ENCODE data around the gene C2orf76.
"Not testable (repeated sequence)": the region's sequence is repeated elsewhere in the genome, so short reads cannot be mapped to it uniquely, and the experiment has no call there.

C2orf76 gene

DNA sequence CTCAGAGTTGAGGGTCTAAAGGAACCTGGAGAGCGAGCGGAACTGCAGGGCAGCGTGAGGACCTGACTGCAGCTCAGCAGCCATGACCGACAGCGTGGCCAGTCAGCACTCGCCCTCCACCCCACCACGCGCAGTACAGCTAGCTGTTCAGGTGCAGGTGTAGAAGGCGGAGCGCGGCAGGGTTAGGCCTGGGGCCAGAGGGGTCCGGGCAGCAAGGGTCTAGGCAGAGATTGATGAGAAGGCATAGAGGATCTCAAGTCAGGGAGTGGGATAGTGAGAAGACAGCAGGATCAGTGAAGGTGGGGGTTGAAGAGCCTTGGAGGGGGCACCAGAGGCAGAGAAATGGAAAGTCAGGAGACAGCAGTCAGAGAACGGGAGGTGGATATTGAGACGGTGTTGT lies 72.0 kb downstream of the C2orf76 start:
- no peak for DNase-seq (ENCODE audit: low spot score)

DNA sequence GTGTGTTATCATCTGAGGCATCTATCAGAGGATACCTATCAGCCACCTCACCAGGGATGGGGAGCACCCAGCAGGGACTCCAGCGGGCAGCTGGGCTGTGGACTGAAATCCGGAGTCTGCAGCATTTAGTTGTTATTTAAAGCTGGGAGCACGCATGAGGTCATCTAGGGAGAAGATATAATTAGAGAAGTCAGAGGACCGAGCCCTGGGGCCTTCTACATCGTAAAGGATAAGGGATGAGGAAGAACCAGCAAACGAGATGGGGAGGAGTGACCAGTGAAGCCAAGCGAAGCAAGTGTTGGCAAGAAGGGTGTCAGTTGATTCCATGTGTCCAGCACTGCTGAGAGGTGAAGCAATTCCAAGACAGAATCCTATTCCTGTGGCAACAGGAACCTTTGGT lies 72.7 kb downstream of the C2orf76 start:
- no peak for DNase-seq (ENCODE audit: low spot score)

DNA sequence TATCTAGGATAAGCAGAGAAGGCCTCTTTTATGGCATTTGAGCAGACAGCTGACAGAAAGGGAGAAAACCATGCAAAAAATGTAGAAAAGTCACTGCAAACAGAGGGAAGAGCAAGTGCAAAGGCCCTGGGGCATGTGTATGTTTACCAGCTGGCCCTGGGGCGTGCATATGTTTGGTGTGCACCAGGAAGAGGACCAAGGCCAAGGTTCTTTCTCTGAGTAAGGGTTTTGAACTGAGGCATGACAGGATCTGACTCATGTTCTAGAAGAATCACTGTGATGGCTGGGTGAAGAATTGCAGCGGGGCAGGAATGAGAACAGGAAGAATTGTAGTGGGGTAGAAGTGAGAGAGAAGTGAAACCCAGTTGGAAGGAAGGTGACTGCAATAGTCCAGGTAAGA lies 73.4 kb downstream of the C2orf76 start:
- no peak for DNase-seq (ENCODE audit: low spot score)

DNA sequence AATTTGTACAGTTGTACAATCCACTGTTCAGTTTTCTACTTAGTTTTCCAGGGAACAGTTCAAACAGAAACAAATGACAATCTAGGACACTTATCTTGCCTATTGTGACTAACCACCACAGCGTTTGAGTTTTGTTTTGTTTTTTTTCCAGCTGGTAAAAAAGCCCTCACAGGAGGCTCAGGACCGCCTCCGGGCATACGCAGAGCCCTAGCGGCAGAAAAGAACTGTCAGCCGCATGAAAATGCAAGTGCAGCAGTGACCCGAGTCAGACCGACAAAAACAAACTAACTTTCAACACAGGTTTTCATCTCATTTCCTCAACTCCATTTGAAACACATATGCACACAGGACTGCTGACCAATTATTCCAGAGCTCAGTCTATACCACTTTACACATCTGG lies 74.4 kb downstream of the C2orf76 start:
- DNase-seq (ENCODE audit: low spot score), result no peak

DNA sequence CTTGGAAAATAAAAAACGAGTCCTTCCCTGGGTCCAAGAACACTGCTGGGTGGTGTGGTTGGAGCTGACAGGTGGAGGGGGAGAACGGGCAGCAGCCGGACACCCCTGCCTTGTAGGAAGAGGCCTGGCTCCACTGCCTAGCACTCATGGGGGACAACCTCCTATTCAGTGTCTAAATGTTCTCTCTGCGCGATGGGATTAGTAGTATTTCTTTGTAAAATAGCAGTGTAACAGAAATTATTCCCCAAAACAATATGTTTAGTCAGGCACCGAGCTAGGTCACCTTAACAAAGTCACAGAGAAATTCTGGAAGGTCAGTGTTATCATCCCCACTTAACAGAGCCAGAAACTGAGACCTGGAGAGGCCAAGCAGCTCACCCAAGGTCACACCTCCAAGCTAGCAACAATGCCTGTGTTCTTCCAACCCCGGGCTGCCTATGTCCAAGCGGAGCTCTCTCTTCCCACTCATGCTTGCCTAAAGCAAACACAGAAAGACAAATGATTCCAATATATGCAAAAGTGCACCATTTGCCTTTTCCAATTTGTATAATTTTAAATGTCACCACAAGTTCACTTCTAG lies 75.0 kb downstream of the C2orf76 start:
- no peak for DNase-seq (ENCODE audit: low spot score)

DNA sequence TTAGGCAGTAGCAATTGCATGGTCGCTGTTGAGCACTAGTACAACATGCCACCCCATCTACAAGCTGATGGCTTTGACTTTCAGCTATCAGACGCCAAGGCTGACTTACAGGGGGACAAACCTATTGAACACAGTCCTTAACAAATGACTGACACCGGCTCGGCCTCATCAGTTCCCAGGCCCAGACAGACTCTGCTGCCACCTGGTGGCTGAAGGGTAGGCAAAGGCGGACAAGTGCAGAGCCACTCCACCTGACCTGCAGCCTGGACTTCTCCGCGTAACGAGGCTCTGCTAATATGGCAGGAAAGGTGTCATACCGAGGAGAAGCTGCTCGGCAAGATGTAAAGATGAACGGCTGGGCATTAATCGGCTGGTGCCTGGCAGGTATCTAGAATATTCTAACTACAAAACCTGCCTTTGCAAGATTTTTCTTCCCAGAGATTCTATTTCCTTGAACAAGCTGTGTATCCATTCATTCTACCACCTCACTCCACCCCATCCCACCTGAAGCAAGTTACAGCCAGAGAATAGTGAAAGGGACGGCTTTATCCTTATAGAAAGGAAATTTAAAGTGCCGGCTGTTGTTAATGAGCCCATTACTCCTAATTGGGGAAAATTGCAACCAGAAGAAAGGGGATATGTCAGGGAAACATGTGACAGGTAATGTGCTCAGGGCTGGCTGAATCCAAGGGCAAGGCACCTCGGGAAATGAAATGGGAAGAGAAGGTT lies 75.6 kb downstream of the C2orf76 start:
- DNase-seq (ENCODE audit: low spot score), result peak; percentile 91

DNA sequence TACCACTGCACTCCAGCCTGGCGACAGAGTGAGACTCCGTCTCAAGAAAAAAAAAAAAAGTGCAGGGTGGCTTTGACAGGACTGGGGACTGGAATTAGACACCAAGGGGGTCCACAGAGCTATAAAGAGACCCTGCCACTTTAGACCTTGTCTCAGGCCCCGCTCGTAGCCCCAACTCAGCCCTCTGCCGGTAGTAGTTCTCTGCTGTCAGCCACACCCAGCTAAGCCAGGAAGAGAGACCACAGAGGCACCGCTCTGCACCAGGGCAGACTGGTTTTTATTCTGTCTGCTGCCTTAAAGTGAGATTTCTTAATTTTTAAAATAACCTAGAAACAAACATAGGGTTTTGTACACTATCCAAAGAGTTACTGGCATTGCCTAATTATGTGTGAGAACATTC lies 77.0 kb downstream of the C2orf76 start:
- DNase-seq (ENCODE audit: low spot score), result no peak

DNA sequence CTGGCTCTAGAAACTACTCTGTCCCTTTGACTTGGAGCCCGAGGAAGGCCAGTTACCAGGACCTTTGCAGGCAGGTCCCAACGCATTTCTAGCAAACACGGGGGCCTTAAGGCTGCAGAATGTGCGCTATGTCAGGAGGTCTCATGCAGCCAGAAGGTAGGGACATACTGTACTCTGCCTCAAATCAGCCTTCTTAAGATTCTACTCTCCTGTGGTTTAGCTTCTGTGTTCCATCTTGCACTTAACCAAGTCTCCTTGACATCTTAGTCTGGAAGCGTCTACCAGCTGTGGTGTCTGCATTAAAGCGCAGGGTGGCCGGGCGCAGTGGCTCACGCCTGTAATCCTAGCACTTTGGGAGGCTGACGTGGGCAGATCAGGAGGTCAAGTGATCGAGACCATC lies 77.5 kb downstream of the C2orf76 start:
- DNase-seq (ENCODE audit: low spot score), result no peak

DNA sequence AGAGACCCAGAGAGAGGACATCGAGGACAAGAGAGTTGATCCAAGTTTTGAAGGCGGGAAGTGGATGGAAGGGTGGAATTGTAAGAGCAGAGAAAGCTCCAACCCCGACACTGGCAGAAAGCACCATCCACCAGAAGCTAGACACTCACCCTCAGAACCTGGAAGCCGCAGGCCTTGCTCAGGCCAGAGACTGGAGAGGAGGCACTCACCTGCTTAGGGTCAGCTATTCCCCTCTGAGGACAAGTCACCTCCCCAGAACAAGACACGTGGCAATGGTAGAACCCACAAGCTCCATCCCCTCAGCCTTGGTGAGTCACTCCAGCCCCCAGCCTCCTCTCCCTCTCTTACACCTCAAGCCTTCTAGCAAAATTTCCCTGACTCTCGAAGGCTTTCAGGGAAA lies 78.1 kb downstream of the C2orf76 start:
- DNase-seq (ENCODE audit: low spot score), result no peak

DNA sequence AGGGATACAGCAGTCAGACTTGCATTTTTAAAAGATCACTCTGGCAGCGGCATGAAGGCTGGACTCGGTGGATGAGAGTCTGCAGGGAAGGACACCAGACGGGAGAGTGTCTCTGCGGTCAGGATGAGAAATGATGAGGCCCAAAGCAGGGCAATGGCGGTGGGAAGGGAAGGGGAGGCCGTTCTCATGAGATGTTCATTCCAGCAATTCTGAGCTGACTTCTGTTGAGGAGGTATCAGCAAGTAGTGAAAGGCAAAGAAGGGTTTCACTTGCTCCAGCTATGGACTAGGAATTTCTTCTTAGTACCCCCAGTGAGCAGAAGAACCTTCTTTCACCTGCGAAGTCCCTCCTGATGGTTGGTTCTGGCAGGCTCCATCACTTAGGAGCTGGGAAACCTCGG lies 80.0 kb downstream of the C2orf76 start:
- DNase-seq (ENCODE audit: low spot score), result no peak

DNA sequence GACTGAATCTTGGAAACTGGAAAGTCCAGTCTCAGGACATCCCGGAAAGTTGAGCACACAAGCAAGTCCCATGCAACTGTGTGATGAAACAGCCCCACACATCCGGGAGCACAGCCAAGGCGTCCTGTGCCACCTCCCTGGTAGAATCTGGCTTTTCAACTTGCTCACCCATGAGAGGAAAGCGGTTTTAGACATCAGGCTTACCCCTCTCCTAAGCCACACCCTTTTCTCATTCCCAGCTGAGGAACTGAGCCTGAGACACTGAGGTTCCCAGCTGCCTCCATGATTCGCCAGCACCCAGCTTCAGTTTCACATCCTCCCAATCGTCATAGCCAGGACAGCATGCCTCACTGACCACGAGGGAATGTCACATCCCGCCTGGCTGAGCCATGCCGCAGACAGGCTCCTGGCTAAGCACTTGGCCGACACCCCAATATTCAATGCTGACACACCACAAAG lies 82.7 kb downstream of the C2orf76 start:
- DNase-seq (ENCODE audit: low spot score), result no peak

DNA sequence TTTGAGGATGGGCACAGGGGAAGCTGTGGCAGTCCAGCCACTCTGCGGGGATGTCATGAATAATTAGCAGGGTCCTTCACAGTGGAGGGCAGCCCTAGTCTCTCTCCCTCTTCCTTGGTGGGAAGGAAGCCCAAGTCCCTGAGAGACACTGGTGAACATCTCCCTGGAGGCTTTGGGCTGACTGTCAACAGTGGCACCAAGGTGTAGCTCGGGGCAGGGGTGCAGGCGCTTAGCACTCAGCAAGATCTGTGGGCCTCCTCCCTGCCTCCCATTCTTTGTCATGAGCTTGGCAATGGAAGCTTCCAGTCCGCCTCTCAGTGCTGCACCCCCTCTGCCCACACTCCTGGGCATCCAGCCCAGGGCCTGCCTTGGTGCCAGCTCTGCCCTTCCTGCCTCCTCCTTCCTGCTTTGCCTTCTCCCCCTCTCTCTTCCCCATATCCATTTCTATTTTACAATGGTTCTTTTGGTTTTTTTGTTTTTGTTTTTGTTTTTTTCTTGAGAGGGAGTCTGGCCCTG lies 83.6 kb downstream of the C2orf76 start:
- no peak for DNase-seq (ENCODE audit: low spot score)

DNA sequence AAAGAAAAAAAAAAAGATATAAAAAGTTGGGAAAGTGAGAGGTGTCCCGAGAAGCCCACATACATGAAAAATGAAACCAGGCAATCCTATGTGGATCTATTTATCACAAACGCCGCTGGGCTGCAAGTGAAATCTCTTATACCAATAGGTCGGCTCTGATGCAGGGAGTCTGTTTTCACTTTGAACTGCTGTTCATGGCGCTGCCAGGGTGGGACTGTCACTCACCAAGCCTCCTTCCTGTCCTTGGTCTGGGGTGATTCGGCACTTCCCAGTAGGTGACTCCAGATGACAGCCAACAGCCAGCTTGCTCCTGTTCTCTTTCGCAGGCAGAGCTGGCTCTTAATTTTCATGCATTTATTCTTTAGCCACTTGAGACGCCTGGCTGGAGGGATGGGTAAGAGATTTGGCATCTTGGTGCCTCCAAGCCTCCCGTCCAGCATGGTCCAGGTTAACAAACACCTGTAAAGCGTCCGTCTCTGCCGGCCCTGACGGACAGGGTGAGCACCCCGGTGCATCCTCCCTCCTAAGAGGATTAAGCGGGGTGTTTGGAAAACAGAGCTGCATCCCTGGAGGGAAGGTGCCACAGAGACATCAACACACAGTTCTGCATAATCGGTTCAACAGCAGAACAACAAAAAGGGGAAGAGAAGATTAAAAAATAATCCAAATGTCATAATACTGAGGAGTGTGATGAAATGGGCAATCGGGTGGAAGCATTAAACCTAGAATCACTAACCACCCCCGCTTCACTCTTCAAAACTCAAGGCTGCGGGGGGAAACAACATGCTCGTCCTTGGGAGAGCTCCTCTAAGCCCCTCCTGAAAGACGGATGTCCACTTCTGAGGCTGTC lies 84.3 kb downstream of the C2orf76 start:
- no peak for DNase-seq (ENCODE audit: low spot score)

DNA sequence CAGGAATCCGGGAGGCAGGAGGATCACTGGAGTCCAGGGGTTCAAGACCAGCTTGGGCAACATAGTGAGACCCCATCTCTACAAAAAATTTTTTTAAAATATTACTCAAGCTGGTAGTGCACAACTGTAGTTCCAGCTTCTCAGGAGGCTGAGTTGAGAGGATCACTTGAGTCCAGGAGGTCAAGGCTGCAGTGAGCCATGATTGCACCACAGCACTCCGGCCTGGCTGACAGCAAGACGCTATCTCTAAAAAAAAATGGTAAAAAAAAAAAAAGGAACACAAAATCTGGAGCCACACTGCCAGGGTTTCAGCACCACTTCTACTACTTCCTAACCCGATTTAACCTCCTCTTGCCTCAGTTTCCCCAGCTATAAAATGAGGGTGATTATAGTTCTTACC lies 86.0 kb downstream of the C2orf76 start:
- DNase-seq (ENCODE audit: low spot score), result no peak

DNA sequence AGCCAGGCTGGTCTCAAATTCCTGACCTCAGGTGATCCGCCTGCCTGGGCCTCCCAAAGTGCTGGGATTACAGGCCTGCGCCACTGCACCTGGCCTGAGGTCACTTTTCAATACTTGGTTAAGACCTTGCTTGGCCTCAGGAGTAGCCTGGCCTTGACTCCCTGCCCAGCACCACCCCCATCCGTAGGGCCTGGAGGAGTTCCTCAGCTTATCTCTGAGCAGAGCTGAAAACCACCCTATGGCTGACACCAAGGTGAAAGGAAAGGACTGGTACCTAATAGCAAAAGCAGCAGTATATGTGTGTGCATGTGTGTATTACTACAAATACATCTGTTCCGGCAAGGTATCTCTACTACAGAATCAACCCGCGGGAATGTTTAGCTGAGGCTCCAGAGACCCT lies 87.0 kb downstream of the C2orf76 start:
- no peak for DNase-seq (ENCODE audit: low spot score)

DNA sequence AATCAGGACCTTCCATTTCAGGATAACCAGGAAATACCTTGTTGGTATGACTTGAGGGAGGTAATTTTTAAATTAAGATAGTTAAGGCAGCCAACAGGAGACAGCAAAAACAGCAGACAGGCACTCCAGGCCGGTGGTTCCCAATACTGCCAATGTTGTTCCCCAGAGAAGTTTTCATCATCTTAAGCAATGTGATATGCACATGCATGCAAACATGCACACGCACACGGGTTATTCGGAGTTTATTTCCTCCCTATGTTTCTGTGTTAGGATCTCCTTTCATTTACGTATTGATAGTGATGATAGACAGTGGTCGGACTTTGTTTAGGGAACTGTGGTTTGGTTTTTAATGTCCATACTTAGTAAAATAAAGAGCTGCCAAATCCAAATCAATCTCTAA lies 87.7 kb downstream of the C2orf76 start:
- no peak for DNase-seq (ENCODE audit: low spot score)

DNA sequence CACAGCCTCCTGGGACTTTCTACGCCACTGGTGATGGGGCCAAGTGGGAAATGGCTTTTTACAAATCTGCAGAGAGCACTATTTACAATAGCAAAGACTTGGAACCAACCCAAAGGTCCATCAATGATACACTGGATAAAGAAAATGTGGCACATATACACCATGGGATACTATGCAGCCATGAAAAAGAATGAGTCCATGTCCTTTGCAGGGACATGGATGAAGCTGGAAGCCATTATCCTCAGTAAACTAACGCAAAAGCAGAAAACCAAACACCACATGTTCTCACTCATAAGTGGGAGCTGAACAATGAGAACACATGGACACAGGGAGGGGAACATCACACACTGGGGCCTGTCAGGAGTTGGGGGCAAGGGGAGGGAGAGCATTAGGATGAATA lies 88.2 kb downstream of the C2orf76 start:
- DNase-seq (ENCODE audit: low spot score), result not testable (repeated sequence)

DNA sequence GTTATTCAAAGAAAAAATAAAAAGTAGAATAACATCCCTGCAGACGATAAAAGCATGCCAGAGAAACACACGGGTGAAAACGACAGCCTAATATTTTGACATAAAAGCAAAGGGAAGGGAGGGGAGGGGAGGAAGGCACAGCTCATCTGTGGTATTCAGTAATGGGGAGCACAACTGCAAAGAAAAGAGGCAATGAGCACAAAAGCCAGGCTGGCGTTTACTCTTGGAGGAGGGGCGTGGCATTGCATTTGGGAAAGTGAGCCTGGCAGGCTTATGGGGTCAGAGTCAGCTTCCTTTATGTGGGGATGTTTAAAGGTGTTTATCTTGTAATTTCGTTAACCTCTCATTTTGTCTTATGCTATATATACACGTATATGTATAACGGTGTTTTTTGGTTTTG lies 89.8 kb downstream of the C2orf76 start:
- no peak for DNase-seq (ENCODE audit: low spot score)

DNA sequence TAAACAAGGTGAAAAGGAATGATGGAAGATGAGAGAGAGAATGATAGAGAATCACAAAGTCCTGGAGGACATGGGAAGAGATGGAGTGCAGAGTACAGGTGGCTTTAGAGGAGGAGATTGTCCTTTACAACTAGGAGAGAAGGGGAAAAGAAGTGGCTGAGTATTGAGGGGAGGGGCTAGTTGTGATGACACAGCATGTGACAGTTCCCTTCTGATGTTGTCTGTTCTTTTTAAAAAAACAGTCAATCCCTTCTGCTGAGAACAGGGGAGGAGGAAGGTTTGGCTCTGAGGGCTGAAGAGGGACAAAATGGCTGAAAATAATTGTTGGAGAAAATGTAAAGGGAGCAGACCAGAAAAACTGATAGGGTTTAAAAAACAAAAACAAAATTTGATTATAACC lies 99.0 kb downstream of the C2orf76 start:
- DNase-seq (ENCODE audit: low spot score), result no peak

DNA sequence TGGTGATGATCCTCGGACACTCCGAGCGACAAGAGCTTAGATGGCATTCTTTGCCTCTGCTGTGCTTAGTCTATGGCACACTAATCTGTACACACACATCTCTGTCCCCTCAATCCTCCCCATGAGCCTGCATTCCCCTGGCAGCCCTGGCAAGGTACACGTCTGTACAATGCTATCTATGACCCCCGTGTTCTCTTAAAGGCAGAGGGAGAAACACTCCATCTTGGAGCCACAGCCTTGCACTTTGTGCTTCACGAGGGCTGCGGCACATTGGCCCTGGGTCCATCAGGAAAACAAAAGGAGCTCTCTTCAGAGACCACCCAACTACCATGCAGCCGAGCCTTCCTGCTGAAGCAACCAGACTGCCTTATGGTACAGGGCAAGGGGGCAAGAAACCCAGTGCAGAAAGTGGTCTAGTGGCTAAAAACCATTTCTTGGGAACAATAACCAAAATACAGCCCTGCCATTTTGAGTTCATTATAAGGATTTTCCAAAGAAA lies 100.5 kb downstream of the C2orf76 start:
- DNase-seq (ENCODE audit: low spot score), result no peak

DNA sequence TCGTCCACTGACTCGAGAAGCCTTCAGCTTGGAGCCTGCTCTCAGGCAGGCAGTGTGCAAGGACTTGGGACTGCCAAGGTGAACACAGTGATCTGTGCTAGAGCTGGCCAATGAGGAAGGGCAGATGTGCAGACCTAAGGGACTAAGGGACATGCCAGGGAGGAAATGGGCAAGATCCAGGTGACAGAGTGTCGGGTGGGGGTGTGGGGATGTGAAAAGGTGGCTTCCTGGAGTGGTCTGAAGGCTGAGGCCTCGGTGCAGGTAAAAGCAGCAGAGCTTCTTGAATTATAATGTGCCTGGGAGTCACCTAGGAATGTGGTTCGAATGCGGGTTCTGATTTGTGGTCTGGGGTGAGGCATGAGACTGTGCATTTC lies 101.0 kb downstream of the C2orf76 start:
- no peak for DNase-seq (ENCODE audit: low spot score)

DNA sequence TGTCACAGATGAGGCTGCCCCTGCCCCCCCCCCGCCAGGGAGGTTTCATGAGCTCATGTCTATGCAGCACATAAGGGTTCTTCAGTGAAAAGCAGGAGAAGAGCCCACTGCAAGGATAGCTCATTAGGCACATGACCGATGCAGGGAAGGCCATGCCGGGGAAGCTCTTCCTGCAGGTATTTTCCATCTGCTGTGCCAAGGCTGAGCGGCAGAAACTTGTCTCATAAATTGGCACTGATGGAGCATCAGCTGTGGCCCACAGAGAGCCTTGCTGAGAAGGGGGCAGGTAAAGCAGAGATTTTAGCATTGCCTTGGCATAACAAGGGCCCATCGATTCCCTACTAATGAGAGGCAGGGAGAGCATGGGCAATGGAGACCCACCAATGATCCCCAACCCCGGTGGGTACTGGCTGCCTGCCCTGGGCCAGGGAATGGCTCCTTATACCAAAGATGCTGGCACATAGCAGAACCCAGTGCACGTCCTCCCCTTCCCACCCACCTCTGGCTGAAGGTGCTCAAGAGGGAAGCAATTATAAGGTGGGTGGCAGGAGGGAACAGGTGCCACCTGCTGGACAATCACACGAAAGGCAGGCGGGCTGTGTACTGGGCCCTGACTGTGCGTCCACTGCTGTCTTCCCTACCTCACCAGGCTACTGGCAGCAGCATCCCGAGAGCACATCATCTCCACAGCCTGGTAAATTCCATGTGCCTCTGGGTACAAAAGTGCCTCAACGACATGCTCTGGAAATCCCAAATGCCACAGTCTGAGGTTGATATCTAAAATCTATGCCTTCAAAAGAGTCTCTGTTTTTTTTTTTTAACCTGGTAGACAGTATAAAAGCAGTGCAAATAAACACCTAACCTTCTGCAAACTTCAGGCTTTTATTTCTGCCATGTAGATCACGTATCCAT lies 101.6 kb downstream of the C2orf76 start:
- peak; percentile 73 for DNase-seq (ENCODE audit: low spot score)

All from ecto neural progenitor cell (in vitro differentiated cells).